H1 (cell line): ENCODE data around the gene FAM227B. TPM values are rescaled to one million over a fixed set of nuclear protein-coding genes. Genes with fewer than 3 reads are reported as not detected.

Experiments used
- CTCF ChIA-PET: fragments of 300-600 bp; sonication (Branson Sonifier 250); formaldehyde crosslinking; loops from one replicate; lab custom pipeline; 2021; ENCODE audit not compliant: partially characterized antibody; lab: Charles Lee
- POLR2A ChIA-PET: fragments of 300-600 bp; sonication (Branson Sonifier 250); formaldehyde crosslinking; loops from one replicate; lab custom pipeline; 2021; ENCODE audit warnings: inconsistent platforms; ENCODE audit not compliant: partially characterized antibody; lab: Charles Lee
- DNase-seq, 2 experiments: peaks; one replicate each; pipeline versions ENCODE4 v3.0.0 to v3.0.0-alpha.2; 2010 to 2022; ENCODE audit warnings: low spot score in 2 of 2, low read depth in 1 of 2, mixed read lengths in 1 of 2
- FAIRE-seq: peaks from 2 replicates; lab custom pipeline; 2011; peaks lifted over from hg19 to GRCh38; lab: Jason Lieb, UNC
- H2AFZ ChIP-seq: 2 replicates; pipeline ENCODE4 v1.8.1; 2012; ENCODE audit warnings: low read length, inconsistent platforms
- H2AK5ac ChIP-seq: 2 replicates; pipeline ENCODE4 v1.6.1; 2013; ENCODE audit warnings: low read depth, low read length
- H2BK120ac ChIP-seq: replicated peaks from 2 replicates; pipeline ENCODE3; 2013; ENCODE audit warnings: low read depth, low read length, inconsistent platforms
- H2BK12ac ChIP-seq: 2 replicates; pipeline ENCODE4 v1.6.1; 2013; ENCODE audit warnings: low read depth, low read length
- H2BK15ac ChIP-seq: 2 replicates; pipeline ENCODE4 v1.6.1; 2013; ENCODE audit warnings: low read length
- H2BK20ac ChIP-seq: 2 replicates; pipeline ENCODE4 v1.6.1; 2013; ENCODE audit warnings: low read length
- H2BK5ac ChIP-seq: 2 replicates; pipeline ENCODE4 v1.6.1; 2013; ENCODE audit warnings: low read depth, low read length
- H3K14ac ChIP-seq: 2 replicates; pipeline ENCODE4 v1.6.1; 2013; ENCODE audit warnings: inconsistent platforms; ENCODE audit not compliant: insufficient read length
- H3K18ac ChIP-seq: 2 replicates; pipeline ENCODE4 v1.6.1; 2013; ENCODE audit warnings: low read length; ENCODE audit errors: extremely low read depth
- H3K23ac ChIP-seq: 2 replicates; pipeline ENCODE4 v1.6.1; 2013; ENCODE audit warnings: inconsistent platforms; ENCODE audit not compliant: insufficient read length
- H3K23me2 ChIP-seq: 2 replicates; pipeline ENCODE4 v1.6.1; 2013; ENCODE audit warnings: low read depth, low read length
- H3K27ac ChIP-seq: 2 replicates; pipeline ENCODE4 v1.6.1; 2011; ENCODE audit warnings: low read depth, low read length, inconsistent platforms
- H3K27me3 ChIP-seq, 4 experiments: replicated peaks in 1 of 4; 1 replicate in 1 of 4; 2 replicates in 3 of 4; pipeline versions ENCODE4 v1.6.1 to v1.8.1; 2011 to 2013; ENCODE audit warnings: low read length in 3 of 4, mild to moderate bottlenecking in 3 of 4, inconsistent platforms in 2 of 4, mixed read lengths in 2 of 4, moderate library complexity in 1 of 4; ENCODE audit not compliant: control insufficient read depth in 3 of 4, insufficient read depth in 3 of 4; ENCODE audit errors: extremely low read depth in 1 of 4
- H3K36me3 ChIP-seq, 4 experiments: 2 replicates each; pipeline versions ENCODE4 v1.6.1 to v1.8.1; 2011 to 2013; ENCODE audit warnings: mild to moderate bottlenecking in 4 of 4, low read length in 3 of 4, moderate library complexity in 2 of 4, control low read depth in 1 of 4, inconsistent platforms in 1 of 4; ENCODE audit not compliant: insufficient read depth in 4 of 4, control insufficient read depth in 2 of 4
- H3K4ac ChIP-seq: replicated peaks from 2 replicates; pipeline ENCODE3; 2013; ENCODE audit warnings: low read length, low read depth, mixed read lengths, inconsistent platforms; ENCODE audit not compliant: insufficient read length
- H3K4me1 ChIP-seq, 4 experiments: replicated peaks in 1 of 4; 1 replicate in 1 of 4; 2 replicates in 3 of 4; pipeline versions ENCODE4 v1.6.1 to v1.8.1; 2011 to 2013; ENCODE audit warnings: low read length in 3 of 4, inconsistent platforms in 2 of 4, mixed read lengths in 1 of 4; ENCODE audit not compliant: insufficient read depth in 4 of 4, control insufficient read depth in 3 of 4
- H3K4me2 ChIP-seq, 2 experiments: 2 replicates each; pipeline versions ENCODE4 v1.6.1 to v1.8.1; 2011 to 2013; ENCODE audit warnings: low read depth in 2 of 2, low read length in 2 of 2, control low read depth in 1 of 2, inconsistent platforms in 1 of 2, mild to moderate bottlenecking in 1 of 2; ENCODE audit not compliant: insufficient read depth in 1 of 2
- H3K4me3 ChIP-seq, 4 experiments: fragments of 200-600, 300-600 bp in 1 of 4; sonication (generic), shearing (Covaris generic), sonication (Bioruptor Twin) in 1 of 4; 2 replicates each; pipeline versions ENCODE4 v1.5.1 to v1.8.1; 2011 to 2016; ENCODE audit warnings: low read length in 4 of 4, low read depth in 3 of 4, control low read depth in 2 of 4, inconsistent platforms in 2 of 4, mild to moderate bottlenecking in 2 of 4, mixed read lengths in 1 of 4, moderate library complexity in 1 of 4; ENCODE audit not compliant: insufficient read depth in 2 of 4; ENCODE audit errors: extremely low read depth in 1 of 4
- H3K56ac ChIP-seq: replicated peaks from 2 replicates; pipeline ENCODE3; 2013; ENCODE audit warnings: low read depth, mild to moderate bottlenecking, mixed read lengths, low read length, inconsistent platforms; ENCODE audit not compliant: insufficient read length
- H3K79me1 ChIP-seq: 2 replicates; pipeline ENCODE4 v1.6.1; 2013; ENCODE audit warnings: low read depth, low read length, control low read depth
- H3K79me2 ChIP-seq, 2 experiments: 2 replicates each; pipeline versions ENCODE4 v1.6.1 to v1.8.1; 2012 to 2013; ENCODE audit warnings: low read length in 2 of 2, mild to moderate bottlenecking in 2 of 2, inconsistent platforms in 1 of 2; ENCODE audit not compliant: insufficient read depth in 2 of 2, control insufficient read depth in 1 of 2
- H3K9ac ChIP-seq, 4 experiments: replicated peaks in 1 of 4; 1 replicate in 1 of 4; 2 replicates in 3 of 4; pipeline versions ENCODE4 v1.6.1 to v1.8.1; 2011 to 2013; ENCODE audit warnings: low read depth in 3 of 4, low read length in 3 of 4, control low read depth in 2 of 4, mild to moderate bottlenecking in 2 of 4, moderate library complexity in 2 of 4, inconsistent platforms in 1 of 4; ENCODE audit errors: extremely low read depth in 1 of 4
- H3K9me3 ChIP-seq, 2 experiments: 2 replicates each; pipeline versions ENCODE4 v1.6.1 to v1.8.1; 2012 to 2013; ENCODE audit warnings: mild to moderate bottlenecking in 2 of 2, moderate library complexity in 2 of 2, control low read depth in 1 of 2, inconsistent platforms in 1 of 2, low read depth in 1 of 2, low read length in 1 of 2, mixed read lengths in 1 of 2; ENCODE audit not compliant: insufficient read depth in 2 of 2
- H4K20me1 ChIP-seq, 2 experiments: replicated peaks in 1 of 2; 2 replicates each; pipeline versions ENCODE3 to v1.8.1; 2011 to 2013; ENCODE audit warnings: inconsistent platforms in 2 of 2, low read length in 2 of 2, mild to moderate bottlenecking in 1 of 2; ENCODE audit not compliant: insufficient read depth in 2 of 2, control insufficient read depth in 1 of 2
- H4K5ac ChIP-seq: 2 replicates; pipeline ENCODE4 v1.6.1; 2013; ENCODE audit warnings: low read length, low read depth, mixed read lengths, inconsistent platforms; ENCODE audit not compliant: insufficient read length
- H4K8ac ChIP-seq: 2 replicates; pipeline ENCODE4 v1.8.0; 2013; ENCODE audit warnings: mild to moderate bottlenecking, moderate library complexity, low read length, inconsistent platforms; ENCODE audit not compliant: insufficient read depth; ENCODE audit errors: extremely low read depth
- H4K91ac ChIP-seq: replicated peaks from 2 replicates; pipeline ENCODE3; 2013; ENCODE audit warnings: low read length, mixed read lengths, inconsistent platforms; ENCODE audit not compliant: insufficient read length
- CBX5 ChIP-seq: fragments of 300-800, 300-1000 bp; sonication (generic); IDR thresholded peaks from 2 replicates; pipeline ENCODE4 v1.7.1; 2016; ENCODE audit warnings: antibody characterized with exemption, low read length, low read depth
- CTBP2 ChIP-seq: IDR thresholded peaks from 2 replicates; pipeline ENCODE4 v1.7.0; 2011; ENCODE audit warnings: borderline replicate concordance, mild to moderate bottlenecking, moderate library complexity, mixed read lengths, low read length; ENCODE audit not compliant: insufficient read depth, insufficient read length
- EP300 ChIP-seq, 2 experiments: IDR thresholded peaks; 1 replicate in 1 of 2; 2 replicates in 1 of 2; pipeline ENCODE4 v1.6.1; 2011 to 2012; ENCODE audit warnings: low read depth in 2 of 2, low read length in 2 of 2, mild to moderate bottlenecking in 2 of 2, borderline replicate concordance in 1 of 2, inconsistent platforms in 1 of 2, moderate library complexity in 1 of 2
- polyA plus RNA-seq, 7 experiments: library from polyadenylated mRNA; depleted of rRNA in 3 of 7; stranded (reverse) in 5 of 7; unstranded in 2 of 7; fragments of >200 nt in 5 of 7; fragments of 200-250 nt in 2 of 7; gene quantifications; 1 replicate in 5 of 7; 2 replicates in 1 of 7; 4 replicates in 1 of 7; pipeline versions ENCODE4 v1.2.1 to v1.2.3, GENCODE V29; 2011 to 2013; ENCODE audit warnings: missing spikeins in 2 of 7, mixed read lengths in 2 of 7
- total RNA-seq: library from RNA; stranded (reverse); fragmentation: NEBNext Ultra II Directional; extraction: Animal tissue kit (Norgen Biotek cat#: 25700); gene quantifications from 2 replicates; pipeline ENCODE4 v1.2.1, GENCODE V29; 2021

FAM227B gene
- total and polyA plus RNA-seq, 2 of the 8 experiments (the other 6 are each of a cell fraction or from before 2014, with no cell fraction given): 4.0 to 6.5 TPM

DNA sequence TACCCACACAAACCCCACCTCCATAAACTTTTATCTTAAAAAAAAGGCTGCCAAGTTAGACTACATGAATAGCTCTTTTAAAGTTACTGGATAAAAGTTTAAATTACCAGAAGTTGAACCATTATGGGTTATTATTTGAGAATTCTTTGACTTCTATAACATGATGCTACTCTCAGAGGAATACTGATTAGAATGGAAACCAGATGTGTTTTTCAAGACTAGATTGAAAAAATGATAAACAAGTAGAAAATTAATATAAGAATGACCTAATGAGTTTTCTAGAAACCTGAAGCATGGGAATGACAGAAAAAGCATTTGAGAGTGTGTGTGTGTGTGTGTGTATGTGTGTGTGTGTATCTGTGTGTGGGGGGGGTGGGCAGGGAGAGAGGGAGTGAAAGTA, 210.0 kb downstream of the FAM227B start:
- H2AFZ ChIP-seq: no peak overlapping the region
- H3K79me1 ChIP-seq: no peaks in the 10 kb centered on the region
- CTCF ChIA-PET: interaction anchor here (0.7 to 1.7 kb wide), 3 partner anchors 11 to 739 kb away, joined by 3 to 7 read pairs (median 3); no protein-coding TSS in a partner anchor
- no peak overlapping the region for H3K14ac ChIP-seq
- H2BK120ac ChIP-seq: no peak overlapping the region
- no peaks in the 10 kb centered on the region for H3K79me2 ChIP-seq
- no peak overlapping the region for H3K4me3 ChIP-seq
- no peaks in the 10 kb centered on the region for H3K4me1 ChIP-seq
- no peak overlapping the region for H3K9ac ChIP-seq
- no peak overlapping the region for H3K18ac ChIP-seq
- H2BK20ac ChIP-seq: no peak overlapping the region
- H3K23me2 ChIP-seq: no peaks in the 10 kb centered on the region
- no peak overlapping the region for H4K8ac ChIP-seq
- no peak overlapping the region for H3K27ac ChIP-seq
- POLR2A ChIA-PET: no interaction called here
- no peak overlapping the region for H2BK5ac ChIP-seq
- no peak overlapping the region for H3K23ac ChIP-seq
- no peaks in the 10 kb centered on the region for H3K27me3 ChIP-seq
- no peak overlapping the region for H2BK12ac ChIP-seq
- H4K91ac ChIP-seq: no peak overlapping the region
- no peak for DNase-seq
- no peak overlapping the region for H4K5ac ChIP-seq
- H3K56ac ChIP-seq: no peak overlapping the region
- H3K4ac ChIP-seq: no peak overlapping the region
- H2BK15ac ChIP-seq: no peak overlapping the region
- no peaks in the 10 kb centered on the region for H4K20me1 ChIP-seq
- FAIRE-seq: no peak
- H3K4me2 ChIP-seq: no peak overlapping the region
- H3K9me3 ChIP-seq: no peaks in the 10 kb centered on the region
- TF ChIP-seq EP300 (IDR thresholded peaks at IDR 0.05; ENCODE audit: borderline replicate concordance in 1 of 2, low read depth in 2 of 2, low read length in 2 of 2): no peak
- TF ChIP-seq CTBP2: no peak
- TF ChIP-seq CBX5: no peak
- TF ChIP-seq, all 59 proteins: peak for 0
- Histone ChIP-seq H2AK5ac (no peak overlapping the region), H3K36me3 (no peaks in the 10 kb centered on the region)
